ENCODE data around the gene POMT2.

The POMT2 gene

GRCh38 chr14:77265561-77266335, 54.9 kb downstream of the POMT2 start:
- no peak for DNase-seq (ENCODE audit: low read depth)

- DNase-seq (ENCODE audit: low read depth), result no peak
Measured at GRCh38 chr14:77265187-77265515, 55.5 kb downstream of the POMT2 start.

DNA sequence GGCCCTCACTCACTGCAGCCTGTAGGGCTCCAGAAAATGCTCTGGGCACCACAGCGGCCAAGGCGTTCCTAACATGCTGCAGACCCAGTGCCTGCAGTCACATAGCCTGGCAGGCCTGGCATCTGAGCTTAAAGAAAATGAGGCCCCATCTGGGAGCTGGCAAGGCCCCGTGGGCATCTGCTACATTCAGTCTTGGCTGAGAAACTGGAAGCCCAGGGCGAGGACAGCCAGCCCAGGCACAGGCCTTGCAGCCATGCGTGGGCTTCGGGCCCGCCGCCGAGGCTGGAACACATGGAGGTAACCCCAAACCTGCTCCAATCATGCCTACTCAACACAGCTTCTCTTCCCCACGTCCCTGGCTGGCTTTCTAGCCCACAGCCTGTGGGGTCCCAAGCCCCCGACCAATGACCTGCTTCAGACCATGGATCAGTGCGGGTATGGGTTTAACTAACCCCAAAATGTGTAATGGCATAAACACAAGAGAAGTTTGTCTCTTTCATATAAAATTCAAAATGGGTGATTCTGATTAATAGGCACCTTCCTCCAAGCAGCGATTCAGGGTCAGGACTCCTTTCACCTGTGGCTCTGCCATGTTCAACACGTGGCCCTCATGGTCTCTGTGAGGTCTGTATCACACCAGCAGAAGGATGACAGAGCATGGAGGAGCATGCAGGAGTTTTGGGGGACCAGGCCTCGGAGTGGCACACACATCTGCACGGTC, 56.1 kb downstream of the POMT2 start:
- DNase-seq (ENCODE audit: low read depth), result no peak

GRCh38 chr14:77260631-77261030, 60.1 kb downstream of the POMT2 start:
- DNase-seq (ENCODE audit: low read depth), result no peak

DNA sequence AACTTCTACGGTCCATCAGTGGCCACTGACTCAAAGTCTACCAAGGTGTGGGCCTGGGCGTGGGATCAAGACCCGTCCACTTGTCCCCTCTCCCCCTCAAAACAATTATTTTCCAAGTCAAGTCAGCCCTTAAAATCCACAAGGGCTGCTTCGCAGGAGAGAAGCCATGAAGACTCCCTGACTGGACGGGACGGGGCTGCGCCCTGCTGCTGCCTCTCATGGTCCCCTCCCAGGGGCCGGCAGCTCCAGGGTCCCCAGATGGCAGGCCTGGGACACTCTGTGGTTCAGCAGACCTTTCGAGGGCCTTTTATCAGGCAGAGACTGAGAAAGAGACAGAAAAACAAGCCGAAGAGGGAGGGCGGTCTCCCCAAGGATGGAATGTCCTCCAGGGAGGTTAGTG, 60.5 kb downstream of the POMT2 start:
- DNase-seq (ENCODE audit: low read depth), result no peak

DNA sequence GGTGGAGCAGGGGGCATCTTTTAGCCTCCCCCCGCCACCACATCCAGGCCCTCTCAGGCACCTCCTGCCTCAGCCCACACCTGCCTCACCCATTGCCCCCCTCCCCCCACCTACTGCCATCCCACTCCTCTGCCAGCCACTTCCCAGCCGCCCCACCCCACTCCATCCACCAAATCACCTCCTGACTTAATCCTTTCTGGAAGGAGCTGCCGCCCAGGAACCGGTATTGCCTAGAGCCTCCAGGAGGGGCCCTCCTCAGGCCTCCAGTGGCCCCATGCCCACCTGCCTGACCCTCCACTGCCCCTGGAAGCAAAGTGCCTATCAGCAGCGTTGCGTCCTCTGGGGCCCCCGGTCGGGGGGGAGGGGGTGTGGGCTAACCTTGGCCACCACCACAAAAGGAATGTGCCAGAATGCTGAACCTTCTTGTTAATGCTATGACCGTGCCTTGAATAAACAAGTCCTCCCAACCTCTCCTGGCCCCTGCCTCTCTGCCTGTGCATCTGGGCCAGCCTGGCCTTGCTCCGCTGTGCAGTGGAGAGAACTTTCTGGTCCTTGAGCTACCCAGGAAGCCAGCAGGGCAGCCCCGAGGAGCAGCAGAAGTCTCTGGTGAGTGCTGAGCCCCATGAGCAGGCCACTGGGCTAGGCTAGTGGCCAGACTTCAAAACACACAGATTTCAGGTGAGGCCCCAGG, 61.5 kb downstream of the POMT2 start:
- no peak for DNase-seq (ENCODE audit: low read depth)

DNA sequence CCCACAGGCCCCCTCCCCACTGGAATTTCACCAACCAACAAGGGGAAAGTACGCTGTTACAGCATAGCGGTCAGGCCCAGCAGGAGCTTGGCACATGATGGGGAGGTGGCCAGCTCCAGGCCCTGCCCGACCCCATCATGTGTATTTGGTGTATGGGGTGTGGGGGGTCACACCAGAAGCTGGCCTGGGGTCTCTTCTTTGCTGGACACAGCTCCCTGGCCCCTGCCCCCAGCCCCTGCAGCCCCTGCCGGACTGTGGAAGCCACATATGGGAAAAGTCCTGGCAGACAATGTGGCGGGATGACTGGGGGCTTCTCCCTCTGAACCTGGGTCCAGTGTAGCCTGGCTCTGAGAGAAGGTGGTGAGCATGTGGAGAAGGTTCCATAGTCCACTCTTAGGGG, 62.1 kb downstream of the POMT2 start:
- DNase-seq (ENCODE audit: low read depth), result no peak

DNA sequence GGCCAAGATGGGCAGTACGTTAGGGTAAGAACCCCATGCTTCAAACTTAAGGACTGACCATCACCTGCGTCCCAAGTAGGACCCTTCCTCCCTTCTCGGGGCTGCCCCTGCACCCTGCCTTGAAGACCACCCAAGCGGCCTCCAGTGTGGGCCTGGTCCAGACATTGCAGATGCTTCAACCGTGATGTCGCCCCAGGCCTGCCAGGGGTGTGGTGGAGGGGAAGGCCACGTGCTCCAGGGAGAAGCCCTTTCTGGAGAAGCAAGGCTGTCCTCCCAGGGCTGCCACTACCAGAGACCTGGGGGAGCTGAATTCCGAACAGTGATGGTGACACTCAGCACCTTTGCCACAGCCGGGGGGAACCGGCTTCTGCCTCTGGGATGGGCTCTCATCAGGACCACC, 63.0 kb downstream of the POMT2 start:
- no peak for DNase-seq (ENCODE audit: low read depth)

DNA sequence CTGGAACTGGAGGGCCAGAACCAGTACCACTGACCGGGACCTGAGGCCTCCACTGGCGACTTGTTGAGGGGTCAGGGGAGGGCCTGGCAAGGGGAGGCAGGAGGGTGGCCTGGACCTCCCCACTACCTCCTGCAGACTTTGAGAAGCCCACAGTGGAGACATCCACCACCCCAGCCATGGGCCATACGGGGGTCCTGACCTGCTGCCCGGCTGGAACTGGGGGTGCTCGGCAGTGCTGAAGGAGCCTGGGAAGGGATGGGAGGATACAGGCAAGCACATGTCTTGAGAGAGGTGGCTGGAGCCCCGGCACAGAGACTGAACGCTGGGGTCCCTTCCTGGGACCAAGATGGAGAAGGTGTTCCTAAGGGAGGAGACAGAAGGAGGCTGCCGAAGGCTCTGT, 64.0 kb downstream of the POMT2 start:
- DNase-seq (ENCODE audit: low read depth), result no peak

GRCh38 chr14:77253333-77254190, 67.1 kb downstream of the POMT2 start:
- DNase-seq (ENCODE audit: low read depth), result no peak

GRCh38 chr14:77251870-77252269, 68.8 kb downstream of the POMT2 start:
- DNase-seq (ENCODE audit: low read depth), result no peak

- no peak for DNase-seq (ENCODE audit: low read depth)
Measured at GRCh38 chr14:77250927-77251326, 69.8 kb downstream of the POMT2 start.

DNA sequence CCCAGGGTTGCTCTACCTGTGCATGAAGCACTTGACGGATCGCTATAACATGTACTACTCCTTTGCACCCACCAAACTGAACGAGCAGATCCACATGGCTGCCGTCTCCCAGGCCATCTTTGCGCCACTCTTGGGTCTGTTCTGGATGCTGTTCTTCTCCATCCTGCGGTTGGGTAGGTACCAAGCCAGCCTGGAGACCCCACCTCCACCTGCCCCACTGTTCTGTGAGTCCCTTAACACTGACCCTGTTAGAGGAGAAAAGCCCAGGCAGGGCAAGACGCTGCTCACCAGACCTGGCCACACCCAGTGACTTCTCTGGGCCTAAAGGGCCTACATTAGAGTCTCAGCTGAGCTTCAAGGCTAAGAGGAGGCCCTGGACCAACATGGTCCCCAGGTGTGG, 71.4 kb downstream of the POMT2 start:
- no peak for DNase-seq (ENCODE audit: low read depth)

GRCh38 chr14:77248666-77249065, 72.0 kb downstream of the POMT2 start:
- DNase-seq (ENCODE audit: low read depth), result no peak

GRCh38 chr14:77246784-77247183, 73.9 kb downstream of the POMT2 start:
- DNase-seq (ENCODE audit: low read depth), result no peak

DNA sequence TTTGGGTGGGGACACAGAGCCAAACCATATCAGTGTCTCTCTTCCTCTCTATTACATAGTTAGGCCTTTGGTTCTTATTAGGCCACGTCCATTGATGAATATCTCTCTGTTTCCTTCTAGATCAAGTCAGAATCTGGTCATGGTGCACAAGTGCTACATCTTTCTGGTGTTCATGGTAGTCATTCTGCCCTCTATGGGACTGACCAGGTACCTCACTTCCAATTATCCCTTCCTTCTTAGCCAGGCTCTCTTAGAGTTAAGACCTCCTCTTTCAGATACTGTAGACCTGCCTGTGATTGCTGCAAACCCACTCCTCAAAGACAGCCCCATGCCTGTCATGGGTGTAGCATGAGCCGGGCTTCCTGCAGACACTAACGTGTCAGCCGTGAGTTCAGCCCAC, 74.9 kb downstream of the POMT2 start:
- DNase-seq (ENCODE audit: low read depth), result no peak

- DNase-seq (ENCODE audit: low read depth), result no peak
Measured at GRCh38 chr14:77243853-77244252, 76.8 kb downstream of the POMT2 start.

GRCh38 chr14:77242752-77243151, 77.9 kb downstream of the POMT2 start:
- no peak for DNase-seq (ENCODE audit: low read depth)

- DNase-seq (ENCODE audit: low read depth), result no peak
Measured at GRCh38 chr14:77241955-77242354, 78.7 kb downstream of the POMT2 start.

DNA sequence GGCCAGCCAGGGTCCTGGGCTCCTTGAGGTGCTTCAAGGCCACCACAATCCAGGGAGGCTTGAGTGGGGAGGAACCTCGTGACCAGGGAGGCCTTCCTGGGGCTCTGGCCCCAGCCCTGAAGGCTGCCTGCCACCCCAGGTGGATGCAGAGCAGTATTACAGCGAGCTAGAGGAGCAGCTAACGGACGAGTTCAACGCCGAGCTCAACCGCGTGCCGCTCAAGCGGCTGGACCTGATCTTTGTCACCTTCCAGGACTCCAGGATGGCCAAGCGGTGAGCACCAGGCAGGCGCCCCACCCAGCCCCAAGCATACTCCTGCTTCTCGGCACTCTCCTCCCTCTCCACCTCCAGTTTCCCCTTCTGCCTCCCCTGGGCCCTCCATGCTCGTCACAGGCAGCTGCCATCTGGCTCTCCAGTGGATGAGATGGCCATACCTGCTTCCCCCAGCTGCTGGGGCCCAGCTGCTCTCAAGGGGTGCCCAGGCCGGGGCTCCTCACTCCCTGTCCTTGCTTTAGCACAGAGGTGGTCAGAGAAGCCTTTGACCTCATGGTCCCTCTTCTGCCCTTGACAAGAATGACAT, 80.3 kb downstream of the POMT2 start:
- DNase-seq (ENCODE audit: low read depth), result no peak

- no peak for DNase-seq (ENCODE audit: low read depth)
Measured at GRCh38 chr14:77239412-77239811, 81.3 kb downstream of the POMT2 start.

GRCh38 chr14:77238996-77239395, 81.7 kb downstream of the POMT2 start:
- DNase-seq (ENCODE audit: low read depth), result no peak

Measured in fibroblast of gingiva (primary cell).